ENCODE measurements around the gene NXT1.
"Not testable (repeated sequence)": the region's sequence is repeated elsewhere in the genome, so short reads cannot be mapped to it uniquely, and the experiment has no call there.

The NXT1 gene

DNA sequence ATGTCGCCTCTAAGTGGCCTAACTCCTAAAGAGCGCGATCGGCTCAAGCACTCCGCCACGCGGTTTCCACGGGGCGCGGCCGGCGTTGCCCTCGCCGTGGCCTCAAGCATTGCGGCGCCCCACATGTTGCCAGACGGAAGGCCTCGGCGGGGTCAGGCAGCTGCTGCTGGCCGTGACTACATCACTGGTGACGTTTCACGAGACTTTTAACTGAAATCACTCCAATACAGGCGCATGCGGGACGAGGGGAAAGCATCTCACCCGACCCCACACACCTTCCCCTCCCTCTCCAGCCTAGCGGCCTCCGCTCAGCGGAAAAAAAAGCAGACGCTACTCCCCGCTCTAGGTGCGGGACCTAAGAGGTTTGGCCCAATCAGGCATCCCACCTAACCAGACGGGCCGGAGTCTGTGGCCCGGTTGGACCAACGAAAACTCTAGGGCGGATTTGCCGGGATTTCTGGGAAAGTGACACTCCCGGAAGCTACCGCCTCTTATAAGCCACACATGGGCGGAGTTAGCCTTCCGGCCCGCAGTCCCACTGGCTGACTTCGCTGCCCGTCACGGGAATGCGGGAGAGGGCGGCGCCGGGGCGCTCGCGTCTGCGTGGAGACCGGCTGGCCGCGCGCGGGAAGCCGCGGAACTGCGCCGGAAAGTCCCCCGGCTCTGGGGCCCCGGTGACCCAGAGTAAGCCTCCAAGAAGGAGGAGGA, at the start of gene NXT1:
NXT1 (plus strand) TSS at position 596 of the 708 bp plus-strand sequence. CDS start 3,251 bp downstream, outside the sequence.
- DNase-seq: peak; percentile 99

DNA sequence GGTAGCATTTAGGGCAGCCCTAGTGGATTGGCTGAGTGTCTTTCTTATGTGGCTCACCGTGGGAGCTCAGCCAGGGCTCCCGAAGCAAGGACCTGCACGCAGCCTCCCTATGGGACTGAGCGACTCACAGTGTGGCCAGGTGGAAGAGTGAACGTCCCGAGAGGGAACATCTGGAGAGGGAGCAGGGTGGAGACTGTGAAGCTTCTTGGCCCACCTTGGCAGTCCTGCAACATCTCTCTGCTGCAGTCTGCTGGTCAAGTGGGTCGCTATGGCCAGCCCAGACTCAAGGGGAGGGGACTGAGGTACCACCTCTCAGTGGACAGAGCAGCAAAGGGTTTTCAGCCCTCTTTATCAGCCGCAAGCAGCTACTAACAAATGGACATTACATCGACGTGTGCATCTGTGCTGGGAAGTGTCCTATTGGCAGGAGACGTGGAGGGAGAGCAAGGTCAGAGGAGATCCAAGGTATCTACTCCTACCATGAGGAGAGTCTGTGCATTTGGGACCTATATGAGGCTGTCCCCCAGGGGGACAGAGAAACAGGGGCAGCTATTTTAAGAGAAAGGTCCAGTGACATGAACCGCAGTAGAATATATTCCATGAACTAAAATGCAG, 49.0 kb upstream of the NXT1 start:
- DNase-seq: no peak

DNA sequence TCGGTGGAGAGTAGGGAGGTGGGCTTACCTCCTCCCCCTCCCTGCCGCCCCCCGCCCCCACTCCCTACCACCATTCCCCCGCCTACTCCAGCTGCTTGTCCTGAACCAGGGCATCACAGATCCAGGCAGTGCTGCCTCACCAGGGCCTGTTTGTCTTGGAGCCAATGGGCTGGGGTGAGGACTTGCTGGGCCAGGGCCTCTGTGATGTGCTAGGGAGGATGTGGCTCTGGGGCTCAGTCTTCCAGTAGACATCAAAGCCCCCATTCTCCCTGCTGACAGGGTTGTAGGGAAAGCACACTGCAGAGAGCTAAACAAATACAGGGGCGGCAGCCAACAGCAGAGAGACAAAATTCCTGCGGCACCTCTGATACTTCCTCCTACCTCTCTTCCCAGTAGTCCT, 48.2 kb upstream of the NXT1 start:
- no peak for DNase-seq

DNA sequence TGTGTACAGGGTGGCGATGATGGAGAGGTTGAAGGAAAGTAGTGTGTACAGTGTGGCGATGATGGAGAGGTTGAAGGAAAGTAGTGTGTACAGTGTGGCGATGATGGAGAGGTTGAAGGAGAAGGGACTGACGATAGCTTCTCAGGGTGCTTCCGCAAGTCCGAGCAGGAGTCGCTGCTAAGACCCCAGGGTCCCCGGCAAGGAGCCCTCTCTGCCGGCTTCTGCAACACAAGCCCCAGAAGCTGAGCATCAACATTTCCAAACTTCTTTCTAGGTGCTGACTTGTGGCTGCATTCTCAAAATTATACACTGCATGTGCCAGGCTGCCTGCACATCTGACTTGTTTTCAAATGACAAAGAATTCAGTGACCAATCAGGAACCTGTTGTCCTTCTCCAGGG, 47.8 kb upstream of the NXT1 start:
- DNase-seq: no peak

DNA sequence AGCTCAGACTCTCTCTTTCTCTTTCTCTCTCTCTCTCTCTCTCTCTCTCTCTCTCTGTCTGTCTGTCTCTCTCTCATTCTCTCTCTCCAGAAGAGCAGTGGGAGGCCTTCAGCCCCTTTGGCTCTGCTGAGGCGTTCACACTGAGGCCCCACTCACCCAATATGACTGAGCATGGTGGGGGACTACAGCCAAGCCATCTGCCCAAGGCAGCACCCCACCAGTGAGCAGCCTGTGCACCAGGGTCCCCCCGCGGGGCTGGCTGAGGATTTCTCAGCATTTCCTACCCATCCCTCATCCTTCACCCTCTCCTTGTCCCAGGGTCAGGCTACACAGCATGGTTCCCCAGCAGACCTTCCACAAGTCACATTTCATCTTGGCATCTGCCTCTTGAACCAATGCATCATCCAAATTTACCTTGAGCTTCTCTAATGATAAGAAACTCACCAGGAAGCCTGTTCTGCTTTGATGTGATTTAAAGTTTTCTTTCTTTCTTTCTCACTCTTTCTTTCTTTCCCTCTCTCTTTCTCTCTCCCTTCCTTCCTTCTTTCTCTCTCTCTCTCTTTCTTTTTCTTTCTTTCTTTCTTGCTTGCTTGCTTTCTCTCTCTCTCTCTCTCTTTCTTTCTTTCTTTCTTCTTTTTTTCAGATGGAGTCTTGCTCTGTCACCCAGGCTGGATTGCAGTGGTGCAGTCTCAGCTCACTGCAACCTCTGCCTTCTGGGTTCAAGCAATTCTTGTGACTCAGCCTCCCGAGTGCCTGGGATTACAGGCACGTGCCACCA, 47.1 kb upstream of the NXT1 start:
- no peak for DNase-seq

DNA sequence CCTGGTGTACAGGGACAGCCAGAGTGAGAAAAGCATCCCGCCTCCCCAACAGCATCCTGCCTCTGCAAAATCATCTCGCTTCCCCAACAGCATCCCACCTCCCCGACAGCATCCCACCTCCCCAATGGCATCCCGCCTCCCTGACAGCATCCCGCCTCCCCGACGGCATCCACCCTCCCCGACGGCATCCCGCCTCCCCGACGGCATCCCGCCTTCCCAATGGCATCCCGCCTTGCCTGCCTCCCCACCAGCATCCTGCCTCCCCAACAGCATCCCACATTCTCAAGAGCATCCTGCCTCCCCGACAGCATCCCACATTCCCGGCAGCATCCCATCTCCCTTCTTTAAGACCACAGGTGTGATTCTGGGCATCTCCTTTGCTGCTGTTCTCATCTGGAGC, 46.0 kb upstream of the NXT1 start:
- no peak for DNase-seq

DNA sequence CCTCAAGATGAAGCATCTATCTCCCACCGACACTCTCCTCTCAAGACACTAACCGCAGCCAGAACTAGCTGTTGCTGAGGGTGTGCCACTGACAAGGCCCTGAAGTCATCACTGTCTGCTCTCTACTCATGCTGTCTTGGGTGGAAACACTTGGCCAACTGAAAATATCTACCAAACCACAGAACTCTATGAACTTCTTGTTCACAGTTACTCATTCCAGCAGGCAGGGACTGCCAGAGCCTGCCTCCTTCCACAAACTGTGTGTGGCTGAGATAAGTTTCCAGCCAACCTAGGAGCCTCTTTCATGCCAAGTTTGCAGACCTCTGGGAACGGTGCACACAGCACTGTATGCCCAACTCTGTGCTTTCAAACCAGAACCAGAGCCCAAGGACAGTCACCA, 45.5 kb upstream of the NXT1 start:
- peak; percentile 15 for DNase-seq

DNA sequence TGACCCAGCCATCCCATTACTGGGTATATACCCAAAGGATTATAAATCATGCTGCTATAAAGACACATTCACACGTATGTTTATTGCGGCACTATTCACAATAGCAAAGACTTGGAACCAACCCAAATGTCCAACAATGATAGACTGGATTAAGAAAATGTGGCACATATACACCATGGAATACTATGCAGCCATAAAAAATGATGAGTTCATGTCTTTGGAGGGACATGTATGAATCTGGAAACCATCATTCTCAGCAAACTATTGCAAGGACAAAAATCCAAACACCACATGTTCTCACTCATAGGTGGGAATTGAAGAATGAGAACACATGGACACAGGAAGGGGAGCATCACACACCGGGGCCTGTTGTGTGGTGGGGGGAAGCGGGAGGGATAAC, 43.2 kb upstream of the NXT1 start:
- DNase-seq: not testable (repeated sequence)

DNA sequence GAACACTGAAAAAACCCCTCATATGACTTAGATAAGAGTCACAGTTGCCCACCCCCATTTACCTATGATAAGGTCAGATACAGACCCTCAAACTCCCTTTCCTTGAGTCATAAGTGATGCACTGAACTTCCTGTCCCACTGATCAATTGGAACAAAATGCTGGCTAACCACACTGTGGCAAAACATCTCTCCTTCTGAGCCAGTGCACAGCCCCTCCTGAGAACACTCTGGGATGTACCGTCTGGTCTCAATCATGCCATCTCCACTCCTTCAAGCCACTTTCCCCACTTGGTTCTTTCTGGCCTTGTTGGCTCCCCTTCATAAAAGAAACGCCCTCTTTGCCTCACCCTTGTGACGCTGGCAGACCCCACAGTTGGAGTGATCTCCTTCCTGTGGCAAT, 42.6 kb upstream of the NXT1 start:
- no peak for DNase-seq

DNA sequence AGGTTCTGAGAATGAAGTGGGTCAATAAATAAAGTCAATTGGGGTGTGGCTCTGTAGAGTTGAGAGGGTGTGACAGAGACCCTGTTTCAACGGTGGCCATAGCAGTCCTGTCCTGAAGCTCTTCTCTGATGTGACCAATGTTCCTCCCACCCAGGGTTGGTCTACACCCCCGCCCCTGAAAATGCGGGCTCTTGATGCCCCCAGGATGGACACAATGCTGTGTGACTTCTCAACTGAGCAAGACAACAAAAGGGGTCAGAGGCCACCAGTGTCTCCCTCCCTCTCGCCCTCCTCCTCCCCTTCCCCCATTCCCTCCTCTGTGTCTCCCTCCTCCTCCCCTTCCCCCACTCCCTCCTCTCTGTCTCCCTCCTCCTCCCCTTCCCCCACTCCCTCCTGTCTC, 41.7 kb upstream of the NXT1 start:
- no peak for DNase-seq

DNA sequence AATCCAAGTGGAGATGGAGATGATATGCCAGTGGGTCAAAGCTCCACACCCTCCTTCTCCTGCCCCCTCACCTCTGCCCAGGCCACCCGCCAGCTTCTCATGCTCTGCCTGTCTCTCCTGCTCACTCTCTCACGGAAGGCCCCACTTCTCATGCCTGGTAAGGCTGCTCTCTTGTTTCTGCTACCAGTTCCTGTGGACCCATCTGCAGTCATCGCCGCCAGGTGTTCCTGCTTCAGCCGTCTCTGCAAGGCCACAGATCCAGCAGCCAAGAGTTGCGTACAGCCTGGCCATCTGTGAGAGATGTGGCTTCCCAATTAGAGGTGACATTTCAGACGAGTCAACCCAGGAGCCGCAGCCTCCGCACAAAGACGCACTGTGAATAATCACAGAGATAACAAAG, 40.8 kb upstream of the NXT1 start:
- no peak for DNase-seq

DNA sequence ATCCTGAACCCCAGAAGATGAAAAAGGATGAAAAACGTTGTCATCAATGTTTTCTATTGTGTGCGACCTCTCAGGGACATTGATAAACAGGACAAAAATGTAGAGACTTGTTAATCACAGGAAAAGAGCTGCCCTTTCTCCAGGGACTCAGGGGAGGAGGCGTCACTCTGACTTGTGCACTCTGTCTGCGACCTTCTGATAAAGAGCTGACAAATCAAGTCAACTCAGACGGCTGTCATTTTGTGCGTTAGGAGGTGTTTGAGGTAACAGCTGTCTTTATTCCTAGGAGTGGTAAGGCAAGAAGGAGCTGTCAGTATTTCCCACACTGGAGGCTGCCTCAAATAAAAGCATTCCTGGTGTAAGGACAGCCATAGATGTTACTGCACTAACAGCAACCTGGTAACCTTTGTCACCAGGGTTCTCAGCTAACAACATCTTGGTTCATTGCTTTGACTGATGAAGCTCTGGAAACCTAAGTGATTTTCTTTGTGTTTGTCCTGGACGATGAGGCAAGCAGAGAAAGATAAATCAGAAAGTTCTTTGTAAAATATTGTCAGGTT, 38.6 kb upstream of the NXT1 start:
- DNase-seq: no peak

DNA sequence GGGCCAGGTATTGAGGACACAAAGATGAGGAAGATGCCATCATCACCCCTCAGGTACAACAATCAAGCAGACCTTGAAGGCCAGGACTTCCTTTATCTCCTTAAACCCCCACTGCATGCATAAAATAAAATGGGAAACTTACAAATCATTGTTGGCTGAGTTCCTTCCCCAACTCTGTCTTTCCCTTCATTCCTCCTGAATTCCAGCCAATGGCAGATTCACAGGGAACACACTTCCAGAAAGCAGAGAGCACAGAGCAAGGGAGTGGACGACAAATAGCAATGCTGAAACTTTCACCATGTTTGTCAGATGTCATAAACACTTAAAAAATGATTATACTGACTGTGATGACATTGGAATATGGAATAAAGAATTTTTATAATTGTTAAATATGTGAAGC, 37.3 kb upstream of the NXT1 start:
- no peak for DNase-seq

DNA sequence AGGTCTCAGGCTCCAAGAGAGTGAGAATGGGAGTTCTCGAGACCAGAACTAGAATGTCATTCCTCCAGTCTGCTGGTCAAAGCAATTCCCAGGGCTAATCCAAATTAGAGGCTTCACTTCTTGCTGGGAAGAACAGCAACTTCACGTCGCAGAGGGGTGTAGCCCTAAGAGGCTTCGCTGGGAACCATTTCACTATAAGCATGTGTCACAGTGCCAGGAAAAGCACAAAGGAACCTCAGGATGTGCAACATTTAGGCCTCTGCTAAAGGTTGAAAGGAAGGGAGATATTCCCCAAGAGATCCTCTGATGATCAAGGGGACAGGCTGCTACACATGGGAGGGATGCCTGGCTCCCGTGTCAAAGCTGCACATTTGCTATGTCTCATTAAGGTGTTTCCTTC, 35.9 kb upstream of the NXT1 start:
- no peak for DNase-seq

DNA sequence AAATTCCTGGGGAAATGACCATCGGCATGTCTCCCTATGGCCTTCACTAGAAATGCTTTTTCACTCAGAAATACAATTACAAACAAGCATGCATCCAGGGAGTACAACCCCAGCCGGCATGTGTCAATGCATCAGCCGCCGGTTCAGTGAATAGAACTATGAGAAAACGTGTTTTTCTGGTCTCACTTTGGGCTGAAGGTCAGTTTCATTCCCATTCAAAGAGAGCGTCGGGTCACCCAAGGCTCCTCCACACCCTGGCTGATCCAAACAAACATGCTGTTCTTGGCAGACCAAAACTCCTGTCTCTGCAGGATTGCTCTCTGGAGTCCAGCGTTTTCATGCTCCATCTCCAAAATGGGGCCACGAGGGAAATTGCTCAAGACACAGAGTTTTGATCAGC, 35.5 kb upstream of the NXT1 start:
- DNase-seq: no peak

DNA sequence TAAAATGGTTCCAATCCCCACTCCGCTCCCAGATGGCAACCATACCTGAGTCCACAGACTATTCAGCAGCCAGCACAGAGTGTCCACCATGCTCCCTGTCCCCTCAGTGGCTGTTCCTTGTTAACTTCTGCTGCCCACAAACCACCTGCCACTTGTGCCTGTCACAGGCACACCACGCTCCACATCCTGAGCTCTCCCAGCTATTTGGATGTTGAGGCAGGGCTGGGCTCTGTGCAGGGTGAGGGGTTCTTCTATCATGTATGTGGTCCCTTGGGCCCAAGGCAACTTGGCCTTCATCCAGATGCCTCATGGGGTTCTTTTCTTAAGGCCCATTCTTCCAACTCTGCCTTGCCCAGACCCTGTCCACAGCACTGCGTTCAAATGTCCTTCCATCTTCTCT, 34.0 kb upstream of the NXT1 start:
- DNase-seq: no peak

DNA sequence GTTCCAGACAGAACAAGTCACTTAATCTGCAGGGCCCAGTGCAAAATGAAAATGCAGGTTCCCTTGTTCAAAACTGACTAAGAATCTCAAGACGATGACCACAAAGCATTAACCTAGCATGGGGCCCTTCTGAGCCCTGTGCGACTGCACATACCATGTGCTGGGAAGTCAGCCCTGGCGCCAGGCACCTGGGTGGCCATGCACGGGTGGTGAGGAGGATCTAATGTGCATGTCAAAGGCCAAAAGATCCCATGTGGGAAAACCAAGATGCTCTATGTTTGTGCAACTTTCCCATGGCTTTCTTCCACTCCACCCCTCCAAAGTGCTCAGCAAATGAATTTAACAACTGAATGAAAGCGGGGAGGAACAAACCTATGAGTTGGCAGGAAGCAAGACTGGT, 33.5 kb upstream of the NXT1 start:
- no peak for DNase-seq

DNA sequence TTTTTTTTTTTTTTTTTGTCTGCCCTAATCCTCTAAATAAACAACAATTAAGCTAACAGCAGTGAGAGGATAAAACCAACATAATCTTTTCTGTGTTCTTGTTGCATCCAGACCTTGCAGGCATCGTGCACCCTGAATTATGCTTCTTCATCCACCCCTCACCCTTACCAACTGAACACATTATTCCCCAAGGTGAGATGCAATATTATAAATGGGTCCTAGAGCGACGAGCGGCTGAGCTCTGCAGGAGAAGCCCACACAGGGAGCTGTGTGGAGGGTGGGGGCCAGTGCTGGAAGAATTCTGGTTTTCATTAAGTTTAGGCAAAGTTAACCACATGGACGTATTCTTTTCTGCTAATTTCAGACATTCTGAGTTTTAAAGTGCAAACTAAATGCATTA, 32.2 kb upstream of the NXT1 start:
- no peak for DNase-seq

DNA sequence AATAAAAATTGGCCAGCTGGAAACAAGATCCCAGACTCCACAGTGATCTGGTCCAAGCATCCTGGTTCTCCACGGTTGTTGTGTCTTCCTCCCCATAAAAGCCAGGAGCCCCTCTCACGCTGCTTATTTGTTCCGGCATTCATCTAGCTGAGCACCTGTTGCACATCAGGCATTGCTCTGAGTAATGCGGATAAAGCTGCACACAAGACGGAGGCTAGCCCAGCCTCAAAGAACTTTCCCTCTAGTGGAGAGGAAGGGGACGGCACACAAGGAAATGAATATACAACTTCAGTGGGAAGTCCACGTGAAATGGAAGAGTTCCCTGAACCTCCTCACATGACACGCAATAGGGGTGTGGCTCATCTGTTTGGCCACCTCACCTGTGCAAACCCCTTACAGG, 30.3 kb upstream of the NXT1 start:
- DNase-seq: peak; percentile 10

DNA sequence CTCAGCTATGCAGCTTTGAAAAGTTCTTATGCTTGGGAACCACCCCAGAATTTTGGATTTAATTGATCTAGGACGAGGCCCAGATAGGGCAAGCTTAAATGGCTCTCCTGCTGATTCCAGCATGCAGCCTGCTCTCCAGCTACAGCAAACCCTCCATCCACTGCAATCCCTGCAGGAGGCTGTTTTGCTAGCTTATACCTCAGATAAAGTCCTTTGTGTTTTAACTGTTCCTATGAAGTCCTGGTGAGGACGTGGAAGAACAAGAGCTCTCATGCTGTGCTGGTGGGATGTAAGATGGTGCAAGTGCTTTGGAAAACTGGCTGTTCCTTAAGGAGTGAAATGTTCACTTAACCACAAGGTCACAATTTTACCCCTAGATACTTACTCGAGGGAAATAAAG, 25.5 kb upstream of the NXT1 start:
- no peak for DNase-seq

DNA sequence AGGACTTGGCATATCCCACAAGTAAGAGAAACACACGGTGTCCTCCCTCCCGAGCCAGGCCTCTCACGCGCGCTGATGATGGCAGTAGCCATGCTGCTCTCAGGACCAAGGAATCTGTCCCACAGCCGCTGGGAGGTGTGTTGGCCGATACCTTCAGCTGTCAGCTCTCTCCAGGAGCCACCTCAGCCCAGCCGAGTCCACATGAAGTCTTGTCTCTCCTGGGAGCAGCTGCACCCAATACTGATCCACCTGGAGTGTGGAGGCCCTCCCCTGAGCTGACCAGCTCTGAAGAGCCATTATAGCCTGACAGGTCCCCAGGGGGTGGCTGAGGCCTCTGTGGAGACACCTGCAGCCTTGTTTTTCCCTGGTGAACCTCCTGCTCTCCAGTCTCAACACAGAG, 23.8 kb upstream of the NXT1 start:
- no peak for DNase-seq

DNA sequence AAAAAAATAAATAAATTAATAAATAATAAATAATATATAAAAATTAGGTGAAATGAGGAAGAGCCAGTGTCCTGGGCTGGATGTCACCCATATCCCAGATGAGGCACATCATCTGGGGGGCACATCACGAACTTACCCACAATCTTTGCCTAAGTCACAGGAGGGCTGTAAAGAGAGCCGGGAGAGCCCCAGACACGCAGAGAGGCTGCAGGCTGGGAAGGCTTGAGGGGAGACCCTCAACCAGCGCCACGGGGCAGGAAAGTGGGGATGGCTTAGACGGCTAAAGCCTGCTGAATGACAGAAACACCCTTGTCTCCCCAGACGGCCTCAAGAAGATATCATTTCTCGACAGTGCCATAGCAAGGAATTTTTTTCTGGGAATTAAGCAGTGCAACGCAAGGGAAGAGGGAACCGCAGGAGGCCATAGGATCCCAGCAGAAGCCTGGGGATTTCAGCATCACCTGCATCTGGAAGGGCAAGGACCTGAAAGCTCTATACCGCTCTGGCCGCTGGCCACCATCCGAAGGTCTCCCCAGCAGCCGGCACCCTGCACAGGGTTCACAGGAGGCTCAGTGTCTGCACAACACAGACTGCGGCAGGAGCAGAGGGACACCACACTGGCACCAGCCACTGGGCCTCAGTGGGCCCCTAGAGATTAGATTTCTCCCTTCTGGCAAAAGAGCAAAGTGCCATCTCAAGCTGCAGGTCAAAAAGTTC, 22.8 kb upstream of the NXT1 start:
- no peak for DNase-seq

Measured in fibroblast of skin of right quadriceps (primary cell).